Hepatocyte (in vitro differentiated cells): ENCODE measurements around the gene VCL. TPM values are rescaled to one million over a fixed set of nuclear protein-coding genes. Genes with fewer than 3 reads are reported as not detected.
"Not testable (repeated sequence)": the region's sequence is repeated elsewhere in the genome, so short reads cannot be mapped to it uniquely, and the experiment has no call there.

Experiments
- DNase-seq: peaks from one replicate; pipeline ENCODE4 v3.0.0-alpha.2; 2016; ENCODE audit warnings: low spot score
- H2AFZ ChIP-seq: fragments of 200-600 bp; sonication (generic); 2 replicates; pipeline ENCODE4 v1.6.0; 2016; ENCODE audit warnings: antibody characterized with exemption, mild to moderate bottlenecking
- H3K27ac ChIP-seq: fragments of 200-600 bp; sonication (generic); 2 replicates; pipeline ENCODE4 v1.5.1; 2016; ENCODE audit warnings: mild to moderate bottlenecking
- H3K27me3 ChIP-seq: fragments of 200-600 bp; sonication (generic); 2 replicates; pipeline ENCODE4 v1.6.1; 2016
- H3K36me3 ChIP-seq: fragments of 200-600 bp; sonication (generic); replicated peaks from 2 replicates; pipeline ENCODE4 v1.5.1; 2016; ENCODE audit warnings: low read depth; ENCODE audit not compliant: insufficient read depth
- H3K4me1 ChIP-seq: fragments of 200-600 bp; sonication (generic); 2 replicates; pipeline ENCODE4 v1.5.1; 2016; ENCODE audit warnings: mild to moderate bottlenecking, moderate library complexity; ENCODE audit not compliant: insufficient read depth
- H3K4me2 ChIP-seq: fragments of 200-600 bp; sonication (generic); 2 replicates; pipeline ENCODE4 v1.6.0; 2016
- H3K4me3 ChIP-seq: fragments of 200-600 bp; sonication (generic); 2 replicates; pipeline ENCODE4 v1.5.1; 2016; ENCODE audit warnings: mild to moderate bottlenecking
- H3K79me2 ChIP-seq: fragments of 200-600 bp; sonication (generic); 2 replicates; pipeline ENCODE4 v1.6.0; 2017; ENCODE audit warnings: mild to moderate bottlenecking
- H3K9me2 ChIP-seq: fragments of 200-600 bp; sonication (generic); replicated peaks from 2 replicates; pipeline ENCODE4 v1.6.0; 2017; ENCODE audit warnings: mild to moderate bottlenecking; ENCODE audit not compliant: insufficient read depth
- H3K9me3 ChIP-seq: fragments of 200-600 bp; sonication (generic); 2 replicates; pipeline ENCODE4 v1.5.1; 2016; ENCODE audit warnings: low read depth, mild to moderate bottlenecking
- H4K20me1 ChIP-seq: fragments of 200-600 bp; sonication (generic); 2 replicates; pipeline ENCODE4 v1.6.0; 2016; ENCODE audit warnings: mild to moderate bottlenecking; ENCODE audit not compliant: insufficient read depth, poor library complexity, severe bottlenecking
- CTCF ChIP-seq: fragments of 200-600 bp; sonication (generic); IDR thresholded peaks from 2 replicates; pipeline ENCODE4 v1.5.1; 2016; ENCODE audit warnings: antibody characterized with exemption, mild to moderate bottlenecking; ENCODE audit not compliant: poor library complexity
- EZH2 ChIP-seq: fragments of 200-600 bp; sonication (generic); IDR thresholded peaks from 2 replicates; pipeline ENCODE4 v1.6.1; 2016; ENCODE audit warnings: antibody characterized with exemption, mild to moderate bottlenecking, borderline replicate concordance
- EZH2phosphoT487 ChIP-seq: fragments of 200-600 bp; sonication (generic); IDR thresholded peaks from one replicate; pipeline ENCODE4 v1.6.1; 2018; ENCODE audit warnings: antibody characterized with exemption, mild to moderate bottlenecking, low read depth, moderate library complexity; ENCODE audit not compliant: unreplicated experiment, severe bottlenecking
- WGBS: methylation state at CpG from one replicate; pipeline ENCODE4 v1.1.6; 2016; ENCODE audit warnings: low lambda C conversion rate; ENCODE audit errors: missing lambda C conversion rate; 5-methylcytosine and 5-hydroxymethylcytosine counted together
- polyA plus RNA-seq: library from polyadenylated mRNA; unstranded; fragments of >200 nt; fragmentation: Nextera tagmentation; extraction: Ambion mirVana; gene quantifications from 2 replicates; pipeline ENCODE4 v1.2.1, GENCODE V29; 2016
- total RNA-seq: library from RNA; depleted of rRNA; stranded (reverse); fragments of >200 nt; gene quantifications from 2 replicates; pipeline ENCODE4 v1.2.3, GENCODE V29; 2014

VCL gene
- total and polyA plus RNA-seq, 2 experiments from 2014 or later = 60.8 to 93.4 TPM

- 96% methylated on average over 2 of the region's 2 CpGs for WGBS
- Histone ChIP-seq H3K27me3 (no peaks in the 10 kb centered on the region), H3K36me3 (no peaks in the 10 kb centered on the region), H4K20me1 (no peaks in the 10 kb centered on the region), H2AFZ (no peak overlapping the region), H3K4me3 (no peak overlapping the region), H3K4me2 (no peak overlapping the region), H3K27ac (no peak overlapping the region), H3K79me2 (no peaks in the 10 kb centered on the region), H3K4me1 (peaks cover 16% of the 10 kb centered on the region), H3K9me3 (no peaks in the 10 kb centered on the region), H3K9me2 (no peaks in the 10 kb centered on the region)
- no peak for TF ChIP-seq EZH2phosphoT487
- TF ChIP-seq CTCF = no peak
- no peak for TF ChIP-seq EZH2
- DNase-seq = no peak
Measured at GRCh38 chr10:73962386-73962785, 35.5 kb upstream of the VCL start.

- H3K4me3 ChIP-seq, H3K4me2 ChIP-seq: not testable (repeated sequence)
Measured at GRCh38 chr10:73963533-73963932, 34.4 kb upstream of the VCL start.

GRCh38 chr10:73964743-73965142, 33.2 kb upstream of the VCL start:
- H3K79me2 ChIP-seq = no peaks in the 10 kb centered on the region
- H3K9me3 ChIP-seq = no peaks in the 10 kb centered on the region
- H3K4me2 ChIP-seq = no peak overlapping the region
- no peak overlapping the region for H2AFZ ChIP-seq
- TF ChIP-seq EZH2 (no peak), EZH2phosphoT487 (no peak), CTCF (no peak)
- peaks cover 27% of the 10 kb centered on the region for H3K4me1 ChIP-seq
- WGBS = 97% methylated on average over 2 of the region's 2 CpGs
- no peak overlapping the region for H3K27ac ChIP-seq
- DNase-seq = no peak
- H3K36me3 ChIP-seq = no peaks in the 10 kb centered on the region
- no peaks in the 10 kb centered on the region for H4K20me1 ChIP-seq
- no peaks in the 10 kb centered on the region for H3K9me2 ChIP-seq
- no peaks in the 10 kb centered on the region for H3K27me3 ChIP-seq
- no peak overlapping the region for H3K4me3 ChIP-seq

More at GRCh38 chr10:73963533-73963932, 34.4 kb upstream of the VCL start:
- H3K27ac ChIP-seq, H3K79me2 ChIP-seq, H4K20me1 ChIP-seq, H3K27me3 ChIP-seq, H2AFZ ChIP-seq, H3K9me2 ChIP-seq, DNase-seq, H3K9me3 ChIP-seq, H3K36me3 ChIP-seq: not testable (repeated sequence)
- H3K4me1 ChIP-seq = peaks cover 23% of the 10 kb centered on the region
- WGBS = 96% methylated on average over 12 of the region's 12 CpGs

- not testable (repeated sequence) for DNase-seq, H4K20me1 ChIP-seq, H3K79me2 ChIP-seq, H3K9me3 ChIP-seq, H3K9me2 ChIP-seq, H3K27me3 ChIP-seq, H3K4me3 ChIP-seq, H3K36me3 ChIP-seq
- WGBS = 85% methylated on average over 12 of the region's 12 CpGs
- peak overlapping the region; percentile 13 for H2AFZ ChIP-seq
- peak overlapping the region; percentile 89 for H3K27ac ChIP-seq
- peak overlapping the region; percentile 50 for H3K4me2 ChIP-seq
- H3K4me1 ChIP-seq = peaks cover 27% of the 10 kb centered on the region
Measured at GRCh38 chr10:73965267-73965889, 32.5 kb upstream of the VCL start.
